Measurements from ENCODE around the gene CDCA4.
"Not testable (repeated sequence)": the region's sequence is repeated elsewhere in the genome, so short reads cannot be mapped to it uniquely, and the experiment has no call there.

CDCA4 gene

GRCh38 chr14:105030836-105031396 lies 10.0 kb upstream of the CDCA4 start:
- peak; percentile 84 for DNase-seq

- DNase-seq, result no peak
Measured at GRCh38 chr14:105030194-105030593, 9.3 kb upstream of the CDCA4 start.

DNA sequence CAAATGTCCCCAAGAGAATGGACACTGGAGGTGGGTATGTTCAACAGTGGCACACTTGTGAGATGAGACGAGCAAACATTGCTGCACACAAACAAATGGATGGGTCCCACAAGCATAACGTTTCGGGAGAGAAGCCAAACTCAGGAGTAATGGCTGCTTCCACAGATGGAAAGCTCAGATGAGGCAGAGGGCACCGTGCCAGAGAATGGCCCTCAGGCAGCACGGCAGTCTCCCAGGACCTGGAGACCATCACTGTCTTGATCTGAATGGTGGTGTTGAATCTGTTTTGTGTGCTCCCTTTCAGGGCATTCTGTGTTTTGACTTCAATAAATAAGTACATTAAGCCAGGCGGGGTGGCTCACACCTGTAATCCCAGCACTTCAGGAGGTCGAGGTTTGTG lies 8.5 kb upstream of the CDCA4 start:
- DNase-seq, result no peak

GRCh38 chr14:105028251-105028927 lies 7.5 kb upstream of the CDCA4 start:
- DNase-seq, result no peak

- not testable (repeated sequence) for DNase-seq
Measured at GRCh38 chr14:105027718-105028117, 6.8 kb upstream of the CDCA4 start.

- peak; percentile 49 for DNase-seq
Measured at GRCh38 chr14:105026802-105027563, 6.1 kb upstream of the CDCA4 start.

DNA sequence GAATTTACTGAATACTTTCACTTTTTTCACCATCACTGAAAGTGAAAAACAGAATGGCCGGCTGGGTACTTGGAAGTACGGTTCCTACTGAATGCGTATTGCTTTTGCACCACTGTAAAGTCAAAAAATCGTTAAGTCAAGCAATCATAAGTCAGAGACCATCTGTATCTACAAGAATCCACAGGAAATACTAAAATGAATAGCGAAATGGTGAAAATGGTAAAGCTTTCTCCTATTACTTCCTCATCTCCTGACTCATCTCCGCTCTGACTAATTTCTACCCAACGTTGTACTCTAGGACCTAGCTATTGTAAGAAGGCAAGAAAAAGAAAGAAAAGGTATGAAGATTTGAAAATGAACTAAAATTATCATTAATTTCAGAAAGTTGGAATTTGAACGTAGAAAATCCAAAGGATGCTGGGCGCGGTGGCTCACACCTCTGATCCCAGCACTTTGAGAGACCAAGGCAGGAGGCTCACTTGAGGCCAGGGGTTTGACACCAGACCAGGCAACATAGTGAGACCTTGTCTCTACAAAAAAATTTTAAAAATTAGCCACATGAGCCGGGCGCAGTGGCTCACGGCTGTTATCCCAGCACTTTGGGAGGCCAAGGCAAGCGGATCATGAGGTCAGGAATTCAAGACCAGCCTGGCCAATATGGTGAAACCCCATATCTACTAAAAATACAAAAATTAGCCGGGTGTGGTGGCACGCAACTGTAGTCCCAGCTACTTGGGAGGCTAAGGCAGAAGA lies 5.3 kb upstream of the CDCA4 start:
- DNase-seq, result no peak

DNA sequence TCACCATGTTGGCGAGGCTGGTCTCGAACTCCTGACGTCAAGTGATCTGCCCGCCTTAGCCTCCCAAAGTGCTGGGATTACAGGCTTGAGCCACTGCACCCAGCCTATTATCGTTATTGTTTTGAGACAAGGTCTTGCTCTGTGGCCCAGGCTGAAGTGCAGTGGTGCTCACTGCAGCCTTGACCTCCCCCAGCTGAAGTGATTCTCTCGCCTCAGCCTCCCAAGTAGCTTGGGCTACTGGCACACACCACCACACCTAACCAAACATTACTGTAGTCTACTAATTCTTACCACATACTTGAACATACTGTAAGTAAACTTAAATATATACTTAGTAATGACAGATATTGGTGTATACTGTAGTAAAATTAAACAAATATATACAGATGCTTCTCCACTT lies 4.5 kb upstream of the CDCA4 start:
- no peak for DNase-seq

- no peak for DNase-seq
Measured at GRCh38 chr14:105023791-105024480, 3.1 kb upstream of the CDCA4 start.

GRCh38 chr14:105023144-105023543 lies 2.3 kb upstream of the CDCA4 start:
- no peak for DNase-seq

DNA sequence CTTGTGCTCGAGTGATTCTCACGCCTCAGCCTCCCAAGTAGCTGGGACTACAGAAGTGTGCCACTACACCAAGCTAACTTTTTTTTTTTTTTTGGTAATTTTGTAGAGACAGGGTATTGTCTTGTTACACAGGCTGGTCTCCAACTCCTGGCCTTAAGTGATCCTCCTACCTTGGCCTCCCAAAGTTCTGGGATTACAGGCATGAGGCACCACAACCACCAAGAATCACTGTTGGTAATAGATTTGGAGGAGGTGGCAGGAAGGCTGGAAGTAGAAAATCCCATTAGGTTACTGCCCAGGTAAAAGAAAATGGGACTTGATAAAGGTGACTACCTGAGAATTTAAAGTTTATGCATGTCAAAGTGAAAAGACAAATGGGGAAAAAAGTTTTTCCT lies 1.4 kb upstream of the CDCA4 start:
- DNase-seq, result no peak

DNA sequence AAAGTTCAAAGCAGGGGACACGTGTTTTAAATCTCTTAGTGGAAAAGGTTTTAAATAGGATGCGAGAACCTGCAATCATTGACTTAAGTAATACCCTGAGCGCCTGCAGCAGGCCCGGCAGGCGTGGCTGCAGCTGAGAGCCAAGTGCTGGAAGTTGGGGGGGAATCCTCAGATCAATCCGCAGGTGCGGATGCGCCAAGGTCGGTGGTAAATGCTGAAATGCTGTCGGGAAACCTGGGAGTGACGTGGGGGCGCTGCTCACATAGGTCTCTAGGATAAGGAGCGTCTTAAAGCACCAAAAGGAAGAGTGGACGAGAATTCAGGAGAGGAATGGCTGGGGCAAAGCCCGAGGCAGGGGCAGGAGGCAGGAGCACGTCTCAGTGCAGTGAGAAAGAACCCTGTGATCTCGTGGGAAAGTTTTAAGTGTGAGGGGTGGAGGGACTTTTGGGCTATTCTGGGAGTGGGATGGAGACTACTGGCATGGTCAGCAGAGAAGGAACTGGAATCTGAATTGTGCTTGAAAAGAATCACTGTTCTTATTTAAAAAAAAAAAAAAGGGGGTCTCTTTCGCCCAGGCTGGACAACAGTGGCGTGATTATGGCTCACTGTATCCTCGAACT lies 883 bp upstream of the CDCA4 start:
- DNase-seq, result peak; percentile 59

DNA sequence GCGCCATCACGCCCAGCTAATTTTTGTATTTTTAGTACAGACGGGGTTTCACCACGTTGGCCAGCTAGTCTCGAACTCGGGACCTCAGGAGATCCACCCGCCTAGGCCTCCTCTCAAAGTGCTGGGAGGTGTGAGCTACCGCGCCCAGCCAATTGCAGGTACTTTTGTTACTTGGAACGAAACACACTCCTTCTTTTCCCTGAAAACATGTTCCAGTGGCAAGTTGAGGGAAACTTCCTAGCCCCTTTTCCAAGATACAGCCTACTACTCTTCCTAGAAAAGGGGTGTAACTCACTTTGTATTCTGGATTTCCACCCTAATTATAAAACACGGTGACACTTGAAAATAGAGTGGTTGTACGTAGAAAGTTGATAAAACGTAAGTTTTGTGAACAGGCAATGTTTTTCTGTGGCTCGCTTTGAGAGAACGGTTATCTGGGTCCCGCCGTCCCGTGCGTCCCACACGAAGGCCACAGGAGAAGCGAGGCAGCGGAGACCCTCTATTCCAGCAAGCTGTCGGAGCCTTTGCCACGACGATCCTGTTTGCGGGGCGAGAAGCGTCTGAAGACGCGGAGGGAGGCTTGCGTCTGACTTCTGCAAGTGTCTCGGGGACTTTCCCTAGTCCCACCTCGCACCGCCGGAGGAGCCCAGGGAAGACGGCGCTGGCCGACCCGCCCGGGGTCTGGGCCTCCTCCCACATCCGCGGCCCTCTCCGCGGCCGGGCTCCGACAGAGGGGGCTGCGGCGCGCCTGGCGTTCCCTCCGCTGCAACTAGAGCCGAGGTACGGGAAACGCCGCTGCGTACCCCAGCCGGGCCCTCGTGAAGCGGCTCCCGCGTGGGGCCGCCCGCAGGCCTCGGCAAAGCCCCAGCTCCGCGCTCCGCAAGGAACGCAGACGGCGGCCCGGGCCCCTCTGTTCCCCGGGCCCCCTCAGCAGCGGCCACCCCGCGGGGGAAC lies 745 bp downstream of the CDCA4 start:
- DNase-seq, result peak; percentile 33

DNA sequence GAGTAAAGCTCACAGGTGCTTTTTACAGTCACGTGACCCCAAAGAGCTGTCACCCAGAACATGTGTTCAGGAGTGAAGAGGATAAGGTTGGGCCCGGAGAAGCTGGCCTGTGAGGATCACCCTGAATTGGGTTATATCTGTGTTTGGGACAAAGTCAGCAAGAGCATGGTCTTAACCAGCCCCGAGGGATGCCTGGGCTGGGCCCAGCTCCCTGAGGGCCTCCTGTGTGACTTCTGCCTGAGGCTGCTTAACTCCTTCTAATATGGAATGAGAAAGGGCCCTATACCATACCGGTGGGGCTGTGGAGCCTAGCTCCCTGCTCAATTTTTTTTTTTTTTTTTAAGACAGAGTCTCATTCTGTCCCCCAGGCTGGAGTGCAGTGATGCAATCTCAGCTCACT lies 2.5 kb downstream of the CDCA4 start:
- DNase-seq, result no peak

DNA sequence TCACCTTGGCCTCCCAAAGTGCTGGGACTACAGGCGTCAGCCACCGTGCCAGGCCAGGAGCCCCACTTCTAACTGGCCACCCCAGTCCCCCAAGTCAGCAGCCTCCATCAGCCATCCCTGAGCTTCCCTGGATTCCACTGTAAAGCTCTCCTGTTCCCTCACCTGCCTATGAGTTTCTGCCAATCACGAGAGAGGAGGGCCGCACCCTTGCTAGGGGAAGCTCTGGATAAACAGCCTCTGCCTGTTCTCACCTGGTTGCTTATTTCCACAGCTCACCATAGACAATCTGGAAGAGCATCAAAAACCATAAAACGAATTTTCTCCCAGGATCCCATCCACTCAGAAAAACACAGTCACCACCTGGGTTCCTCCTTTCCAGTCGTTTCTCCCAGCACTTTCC lies 5.0 kb downstream of the CDCA4 start:
- DNase-seq, result no peak

DNA sequence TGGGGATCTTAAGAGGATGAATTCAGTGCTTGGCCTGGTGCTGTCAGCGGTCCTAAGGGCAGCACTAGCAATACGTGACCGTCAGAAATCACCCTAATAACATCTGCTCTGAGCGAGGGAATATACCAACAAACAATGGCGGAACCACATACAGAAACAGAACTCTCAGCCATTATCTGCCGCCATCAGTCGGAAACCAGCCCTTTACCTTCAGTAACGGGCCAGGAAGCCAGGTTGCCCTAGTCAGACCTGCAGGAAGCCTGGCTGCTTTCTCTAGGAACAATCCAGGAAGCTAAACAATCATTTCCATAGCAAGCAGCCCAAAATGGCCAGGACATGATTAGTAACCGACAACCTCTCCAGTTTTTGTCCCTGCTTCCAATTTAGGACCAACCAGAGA lies 5.6 kb downstream of the CDCA4 start:
- DNase-seq, result no peak

DNA sequence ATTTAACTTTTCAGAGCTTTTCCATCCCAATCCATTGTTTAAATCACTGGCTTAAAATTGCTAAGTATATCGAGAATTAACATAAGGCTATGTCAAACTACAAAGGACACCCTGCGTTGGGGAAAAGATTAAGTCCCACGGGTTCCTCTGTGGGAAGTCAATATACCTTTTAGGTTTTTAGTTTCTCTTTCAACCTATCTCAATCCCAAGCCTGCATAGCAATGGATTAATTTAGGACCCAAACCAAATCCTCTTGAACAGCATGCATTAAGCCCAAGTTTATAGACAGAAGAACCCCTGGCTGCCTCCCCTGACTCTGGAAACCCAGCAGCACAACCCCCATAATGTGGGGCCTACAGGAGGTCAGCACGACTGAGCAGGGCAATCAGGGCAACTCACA lies 6.3 kb downstream of the CDCA4 start:
- DNase-seq, result no peak

DNA sequence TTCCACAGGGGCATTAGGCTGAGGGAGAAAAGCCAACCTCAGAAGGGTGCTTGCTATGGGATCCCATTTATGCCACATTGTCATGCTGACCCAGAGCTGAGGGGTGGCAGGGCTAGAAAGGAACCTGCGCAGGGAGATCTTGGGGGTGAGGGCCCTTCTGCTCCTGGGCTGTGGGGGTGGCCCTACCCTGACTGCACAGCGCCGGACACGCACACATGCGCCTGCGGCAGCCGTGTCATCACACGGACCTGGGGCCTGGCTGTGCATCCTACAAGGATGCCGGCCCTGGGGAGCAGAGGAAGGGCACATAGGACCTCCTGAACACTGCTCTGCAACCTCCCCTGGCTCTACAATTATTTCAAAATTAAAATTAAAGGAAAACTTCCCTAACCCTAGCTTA lies 6.9 kb downstream of the CDCA4 start:
- DNase-seq, result no peak

GRCh38 chr14:105013150-105013785 lies 7.6 kb downstream of the CDCA4 start:
- DNase-seq, result no peak

GRCh38 chr14:105012171-105012985 lies 8.5 kb downstream of the CDCA4 start:
- no peak for DNase-seq

All from OCI-M1 (cell line).